ENCODE measurements around the gene ZMIZ1.

The ZMIZ1 gene

DNA sequence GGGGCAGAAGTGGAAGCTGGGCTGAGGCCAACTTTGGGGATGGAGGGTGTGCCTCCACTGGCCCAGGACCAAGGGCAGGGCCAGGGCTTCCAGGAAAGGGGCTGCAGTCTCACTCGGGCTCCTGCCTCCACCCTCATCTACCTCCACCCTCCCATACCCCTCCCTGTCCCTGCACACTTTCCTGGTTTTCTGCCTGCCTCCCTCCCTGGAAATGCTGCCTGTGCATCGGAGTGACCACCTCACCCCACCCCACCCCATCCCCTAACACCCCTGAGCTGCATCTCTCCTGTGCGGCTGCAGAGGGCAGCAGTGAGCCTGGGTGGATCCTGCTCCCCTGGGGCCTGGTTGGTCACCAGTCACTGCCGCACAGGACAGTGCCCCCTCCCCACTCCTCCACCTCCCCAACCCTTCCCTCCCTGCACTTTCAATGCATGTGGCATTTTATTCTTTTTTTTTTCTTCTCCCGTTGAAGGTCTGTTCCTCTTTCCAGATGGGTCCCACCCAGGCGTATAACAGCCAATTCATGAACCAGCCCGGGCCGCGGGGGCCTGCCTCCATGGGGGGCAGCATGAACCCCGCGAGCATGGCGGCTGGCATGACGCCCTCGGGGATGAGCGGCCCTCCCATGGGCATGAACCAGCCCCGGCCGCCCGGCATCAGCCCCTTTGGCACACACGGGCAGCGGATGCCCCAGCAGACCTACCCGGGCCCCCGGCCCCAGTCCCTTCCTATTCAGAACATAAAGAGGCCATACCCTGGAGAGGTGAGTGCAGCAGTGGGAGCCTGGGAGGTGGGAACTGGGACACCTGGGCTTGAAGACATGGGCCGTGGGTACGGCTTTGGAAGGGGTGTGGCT lies 224.4 kb downstream of the ZMIZ1 start:
- peak in 1 of 2 donors; percentile 14 for DNase-seq (ENCODE audit: low read depth in 2 of 2)
- TF ChIP-seq, protein P1, sequence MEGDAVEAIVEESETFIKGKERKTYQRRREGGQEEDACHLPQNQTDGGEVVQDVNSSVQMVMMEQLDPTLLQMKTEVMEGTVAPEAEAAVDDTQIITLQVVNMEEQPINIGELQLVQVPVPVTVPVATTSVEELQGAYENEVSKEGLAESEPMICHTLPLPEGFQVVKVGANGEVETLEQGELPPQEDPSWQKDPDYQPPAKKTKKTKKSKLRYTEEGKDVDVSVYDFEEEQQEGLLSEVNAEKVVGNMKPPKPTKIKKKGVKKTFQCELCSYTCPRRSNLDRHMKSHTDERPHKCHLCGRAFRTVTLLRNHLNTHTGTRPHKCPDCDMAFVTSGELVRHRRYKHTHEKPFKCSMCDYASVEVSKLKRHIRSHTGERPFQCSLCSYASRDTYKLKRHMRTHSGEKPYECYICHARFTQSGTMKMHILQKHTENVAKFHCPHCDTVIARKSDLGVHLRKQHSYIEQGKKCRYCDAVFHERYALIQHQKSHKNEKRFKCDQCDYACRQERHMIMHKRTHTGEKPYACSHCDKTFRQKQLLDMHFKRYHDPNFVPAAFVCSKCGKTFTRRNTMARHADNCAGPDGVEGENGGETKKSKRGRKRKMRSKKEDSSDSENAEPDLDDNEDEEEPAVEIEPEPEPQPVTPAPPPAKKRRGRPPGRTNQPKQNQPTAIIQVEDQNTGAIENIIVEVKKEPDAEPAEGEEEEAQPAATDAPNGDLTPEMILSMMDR (IDR thresholded peaks at IDR 0.05; ENCODE audit: low read depth, low read length): peak; percentile 63

DNA sequence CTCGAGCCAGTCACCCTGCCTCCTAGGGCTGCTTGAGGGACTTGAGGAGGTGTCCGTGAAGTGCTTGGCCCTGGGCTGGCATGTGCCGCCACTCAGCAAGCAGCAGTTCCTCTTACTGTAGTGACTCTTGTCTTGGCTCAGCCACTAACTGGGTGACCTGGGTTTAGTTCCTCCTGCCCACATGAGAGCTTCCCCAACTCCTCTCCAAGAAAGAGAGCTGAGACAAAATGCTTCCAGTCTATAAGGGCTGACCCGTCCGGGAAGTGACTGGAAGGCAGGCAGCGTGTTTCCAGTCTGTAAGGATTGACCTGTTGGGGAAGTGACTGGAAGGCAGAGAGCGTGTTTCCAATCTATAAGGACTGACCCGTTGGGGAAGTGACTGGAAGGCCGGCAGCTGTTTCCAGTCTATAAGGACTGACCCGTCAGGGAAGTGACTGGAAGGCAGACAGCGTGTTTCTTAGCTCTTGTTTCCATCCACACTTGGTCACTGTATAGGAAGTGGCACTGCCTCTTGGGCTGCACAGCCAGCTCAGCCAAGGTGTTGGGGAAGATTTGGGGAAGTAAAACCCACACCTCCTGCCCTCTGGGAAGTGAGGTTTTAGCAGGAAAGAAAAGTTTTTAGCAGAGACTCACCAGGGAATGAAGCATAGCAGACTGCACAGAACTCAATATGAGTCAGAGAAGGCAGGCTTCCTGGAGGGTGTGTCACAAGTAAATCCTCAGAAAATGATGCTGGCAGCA lies 225.2 kb downstream of the ZMIZ1 start:
- peak; percentile 23 to 69 for DNase-seq (ENCODE audit: low read depth in 2 of 2)
- no peak overlapping the region for H3K4me3 ChIP-seq (replicated peaks in 1 of 2; ENCODE audit: low read depth in 2 of 2, low read length in 2 of 2)
- TF ChIP-seq, protein P1 (IDR thresholded peaks at IDR 0.05; ENCODE audit: low read depth, low read length): no peak

More for the DNA sequence above, 224.4 kb downstream of the ZMIZ1 start:
- H3K4me3 ChIP-seq (replicated peaks in 1 of 2; ENCODE audit: low read depth in 2 of 2, low read length in 2 of 2): no peak overlapping the region

DNA sequence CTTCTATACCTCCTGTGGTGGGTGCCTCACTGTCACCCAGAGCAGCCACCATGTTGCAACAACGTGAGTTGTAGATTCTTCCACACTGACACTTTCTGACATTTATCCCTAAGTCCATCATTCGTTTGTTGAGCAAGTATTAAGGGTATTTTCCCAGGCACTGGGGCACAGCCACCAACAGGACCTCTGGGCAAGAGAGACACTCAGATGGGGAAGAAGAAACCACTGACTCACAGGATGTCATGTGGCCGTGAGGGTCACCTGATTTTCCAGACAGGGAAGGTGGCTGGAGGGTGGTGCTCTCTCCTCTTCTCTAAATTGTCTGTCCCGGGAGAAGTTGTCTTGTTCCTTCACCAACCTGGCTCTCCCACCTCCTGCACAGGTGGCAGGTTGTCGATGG lies 226.8 kb downstream of the ZMIZ1 start:
- no peak overlapping the region for H3K4me3 ChIP-seq (replicated peaks in 1 of 2; ENCODE audit: low read depth in 2 of 2, low read length in 2 of 2)
- TF ChIP-seq, protein P1 (IDR thresholded peaks at IDR 0.05; ENCODE audit: low read depth, low read length): no peak
- no peak for DNase-seq (ENCODE audit: low read depth in 2 of 2)

DNA sequence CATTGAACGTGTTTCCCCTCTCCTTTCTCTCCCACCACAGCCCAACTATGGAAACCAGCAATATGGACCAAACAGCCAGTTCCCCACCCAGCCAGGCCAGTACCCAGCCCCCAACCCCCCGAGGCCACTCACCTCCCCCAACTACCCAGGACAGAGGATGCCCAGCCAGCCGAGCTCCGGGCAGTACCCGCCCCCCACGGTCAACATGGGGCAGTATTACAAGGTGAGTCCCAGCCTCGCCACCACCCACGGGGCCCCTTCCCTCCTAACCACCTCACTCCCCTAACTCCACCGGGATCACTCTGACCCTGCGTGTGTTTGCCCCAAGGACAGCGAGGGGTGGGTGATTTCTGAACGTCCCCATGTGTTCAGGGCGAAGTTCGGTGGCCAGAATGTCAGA lies 227.7 kb downstream of the ZMIZ1 start:
- H3K4me3 ChIP-seq (replicated peaks in 1 of 2; ENCODE audit: low read depth in 2 of 2, low read length in 2 of 2): no peak overlapping the region
- DNase-seq (ENCODE audit: low read depth in 2 of 2): no peak
- TF ChIP-seq, protein P1 (IDR thresholded peaks at IDR 0.05; ENCODE audit: low read depth, low read length): no peak

DNA sequence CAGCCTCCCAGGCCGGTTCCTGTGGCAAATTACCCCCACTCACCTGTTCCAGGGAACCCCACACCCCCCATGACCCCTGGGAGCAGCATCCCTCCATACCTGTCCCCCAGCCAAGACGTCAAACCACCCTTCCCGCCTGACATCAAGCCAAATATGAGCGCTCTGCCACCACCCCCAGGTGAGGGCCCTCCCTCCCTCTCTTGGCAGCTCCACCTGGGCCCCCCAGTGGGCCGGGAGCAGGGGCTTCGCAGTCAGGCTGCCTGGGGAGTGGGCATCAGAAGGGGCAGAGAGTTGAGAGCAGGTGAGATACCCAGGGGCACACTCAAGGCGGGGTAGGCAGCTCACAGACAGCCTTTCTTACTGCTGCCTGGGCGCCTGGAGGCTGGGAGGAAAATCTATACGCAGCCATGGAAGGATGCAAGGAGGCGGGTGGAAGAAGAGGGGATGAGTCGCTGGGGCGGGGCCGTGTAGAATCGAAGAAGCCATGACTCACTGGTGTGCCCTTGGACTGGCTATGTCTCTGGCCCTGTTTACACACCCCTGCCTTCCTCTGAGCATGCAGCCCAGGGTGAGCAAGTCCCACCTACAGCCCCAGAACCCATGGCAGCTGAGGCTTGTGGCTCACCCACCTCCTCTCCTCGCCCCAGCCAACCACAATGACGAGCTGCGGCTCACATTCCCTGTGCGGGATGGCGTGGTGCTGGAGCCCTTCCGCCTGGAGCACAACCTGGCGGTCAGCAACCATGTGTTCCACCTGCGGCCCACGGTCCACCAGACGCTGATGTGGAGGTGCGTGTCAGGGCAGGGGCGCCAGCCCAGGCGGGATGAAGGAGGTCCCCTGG lies 229.9 kb downstream of the ZMIZ1 start:
- TF ChIP-seq, protein P1 (IDR thresholded peaks at IDR 0.05; ENCODE audit: low read depth, low read length): no peak
- no peak overlapping the region for H3K4me3 ChIP-seq (replicated peaks in 1 of 2; ENCODE audit: low read depth in 2 of 2, low read length in 2 of 2)
- peak; percentile 87 to 96 for DNase-seq (ENCODE audit: low read depth in 2 of 2)

Data from cardiac fibroblast (primary cell).